K562 (cell line): ENCODE data around the gene FIGLA. TPM values are rescaled to one million over a fixed set of nuclear protein-coding genes. Genes with fewer than 3 reads are reported as not detected.
A peak's percentile ranks its signal among the peaks of the same experiment; 100 is the strongest.

ENCODE experiments used
- ATAC-seq: fragments of 200-7000 bp; cut with Tn5 transposase; 3 replicates; pipeline ENCODE4 v1.9.1; 2020; ENCODE audit warnings: moderate library complexity
- BruUV-seq: library from RNA; stranded (reverse); fragments of 400-500 nt; replicated peaks from 2 replicates; lab custom pipeline; 2021; lab: Mats Ljungman, UMichigan
- CTCF ChIA-PET: fragments of 300-600 bp; formaldehyde crosslinking; extraction: SDS; loops from one replicate; lab custom pipeline; 2021; ENCODE audit warnings: low intra/inter-chr PET ratio; lab: Yijun Ruan, JAX
- POLR2A ChIA-PET: fragments of 300-600, 350-650 bp; sonication (Branson Sonifier 250); formaldehyde crosslinking; extraction: SDS; loops from one replicate; lab custom pipeline; 2021; ENCODE audit warnings: antibody characterized with exemption, inconsistent platforms; lab: Yijun Ruan, JAX
- DNase-seq, 4 experiments: peaks; one replicate each; pipeline versions ENCODE4 v3.0.0 to v3.0.0-alpha.2; 2011 to 2018; ENCODE audit warnings: low spot score in 3 of 4, mixed read lengths in 3 of 4; ENCODE audit errors: extremely low read depth in 1 of 4
- FAIRE-seq: peaks from 2 replicates; lab custom pipeline; 2011; peaks lifted over from hg19 to GRCh38; lab: Jason Lieb, UNC
- H2AFZ ChIP-seq: 2 replicates; pipeline ENCODE4 v1.6.0; 2011; ENCODE audit warnings: low read depth, low read length, control low read depth, inconsistent platforms
- H3K27ac ChIP-seq: fragments of 200-600 bp; 3 replicates; pipeline ENCODE4 v1.8.0; 2011; ENCODE audit warnings: low read depth, mild to moderate bottlenecking, control low read depth, inconsistent platforms, low read length, moderate library complexity, mixed read lengths; ENCODE audit errors: extremely low read depth
- H3K27me3 ChIP-seq, 2 experiments: fragments of 300-600 bp in 1 of 2; 2 replicates in 1 of 2; 3 replicates in 1 of 2; pipeline versions ENCODE4 v1.6.0 to v1.8.0; 2011; ENCODE audit warnings: inconsistent platforms in 2 of 2, low read length in 2 of 2, mild to moderate bottlenecking in 1 of 2, mixed read lengths in 1 of 2, moderate library complexity in 1 of 2; ENCODE audit not compliant: control insufficient read depth in 2 of 2, insufficient read depth in 2 of 2
- H3K36me3 ChIP-seq: fragments of 300-600 bp; 3 replicates; pipeline ENCODE4 v1.8.0; 2011; ENCODE audit warnings: mild to moderate bottlenecking, low read length, inconsistent platforms; ENCODE audit not compliant: control insufficient read depth, insufficient read depth
- H3K4me1 ChIP-seq, 2 experiments: fragments of 200-600 bp in 1 of 2; replicated peaks in 1 of 2; 2 replicates in 1 of 2; 3 replicates in 1 of 2; pipeline versions ENCODE4 v1.5.1 to v1.8.0; 2011; ENCODE audit warnings: inconsistent platforms in 2 of 2, low read length in 2 of 2, mild to moderate bottlenecking in 1 of 2, mixed read lengths in 1 of 2, moderate library complexity in 1 of 2; ENCODE audit not compliant: control insufficient read depth in 2 of 2, insufficient read depth in 2 of 2
- H3K4me2 ChIP-seq: 2 replicates; pipeline ENCODE4 v1.6.1; 2011; ENCODE audit warnings: low read length, control low read depth, inconsistent platforms, mixed read lengths; ENCODE audit not compliant: insufficient read depth
- H3K4me3 ChIP-seq: fragments of 200-600 bp; sonication (generic), shearing (Covaris generic); 2 replicates; pipeline ENCODE4 v1.5.1; 2016; ENCODE audit warnings: control low read depth, inconsistent platforms
- H3K79me2 ChIP-seq: fragments of 200-600 bp; 3 replicates; pipeline ENCODE4 v1.8.0; 2011; ENCODE audit warnings: low read length, inconsistent platforms; ENCODE audit not compliant: control insufficient read depth, insufficient read depth
- H3K9ac ChIP-seq, 2 experiments: 2 replicates each; pipeline versions ENCODE4 v1.6.0 to v1.6.1; 2011; ENCODE audit warnings: low read depth in 2 of 2, low read length in 2 of 2, control low read depth in 1 of 2, inconsistent platforms in 1 of 2, mild to moderate bottlenecking in 1 of 2, mixed read lengths in 1 of 2; ENCODE audit not compliant: insufficient read depth in 1 of 2
- H3K9me1 ChIP-seq: one replicate; pipeline ENCODE4 v1.6.0; 2011; ENCODE audit warnings: inconsistent platforms, mild to moderate bottlenecking, low read length, moderate library complexity; ENCODE audit not compliant: control insufficient read depth, insufficient read depth
- H3K9me3 ChIP-seq: replicated peaks from 2 replicates; pipeline ENCODE4 v1.5.1; 2011; ENCODE audit warnings: low read depth, low read length, inconsistent platforms; ENCODE audit not compliant: control insufficient read depth, insufficient read depth
- H4K20me1 ChIP-seq: replicated peaks from 2 replicates; pipeline ENCODE4 v1.6.1; 2011; ENCODE audit warnings: low read length, inconsistent platforms, mixed read lengths; ENCODE audit not compliant: control insufficient read depth, insufficient read depth
- CCAR2 ChIP-seq: fragments of 200-400 bp; formaldehyde crosslinking; IDR thresholded peaks from 2 replicates; pipeline ENCODE4 v1.6.1; 2017; ENCODE audit warnings: mild to moderate bottlenecking, low read depth, low read length
- ESRRA ChIP-seq: fragments of 450-650 bp; IDR thresholded peaks from 2 replicates; pipeline ENCODE4 v1.6.1; 2014; ENCODE audit warnings: low read depth, mild to moderate bottlenecking, moderate library complexity, borderline replicate concordance
- GMEB1 ChIP-seq: fragments of 250-450 bp; sonication (Bioruptor Pico); IDR thresholded peaks from 2 replicates; pipeline ENCODE4 v1.4.0; 2020; ENCODE audit warnings: mild to moderate bottlenecking
- HDAC6 ChIP-seq: IDR thresholded peaks from 2 replicates; pipeline ENCODE4 v1.6.1; 2012; ENCODE audit warnings: low read depth, mild to moderate bottlenecking, control low read depth, inconsistent platforms, low read length, moderate library complexity
- HSF4 ChIP-seq: fragments of 250-450 bp; sonication (Bioruptor Pico); IDR thresholded peaks from 2 replicates; pipeline ENCODE4 v2.1.2; 2022; ENCODE audit warnings: mild to moderate bottlenecking, moderate library complexity, borderline replicate concordance
- IRF9 ChIP-seq: fragments of 450-650 bp; IDR thresholded peaks from 2 replicates; pipeline ENCODE4 v1.6.1; 2016; ENCODE audit warnings: missing biosample characterization, missing genetic modification characterization
- MAX ChIP-seq: sonication (generic); formaldehyde crosslinking; IDR thresholded peaks from 2 replicates; pipeline ENCODE4 v1.9.0; 2022; ENCODE audit warnings: mild to moderate bottlenecking, missing genetic modification reagents
- PCBP1 ChIP-seq: fragments of 200-400 bp; formaldehyde crosslinking; IDR thresholded peaks from 2 replicates; pipeline ENCODE4 v1.6.1; 2018; ENCODE audit warnings: mild to moderate bottlenecking, low read depth, low read length; ENCODE audit not compliant: poor library complexity, severe bottlenecking
- PHF8 ChIP-seq: fragments of 200-600 bp; sonication (generic); IDR thresholded peaks from 2 replicates; pipeline ENCODE4 v1.6.1; 2012; ENCODE audit warnings: mixed run types, mild to moderate bottlenecking, inconsistent platforms, low read length, moderate library complexity, borderline replicate concordance
- POU5F1 ChIP-seq: fragments of 150-350 bp; IDR thresholded peaks from 2 replicates; pipeline ENCODE4 v1.6.1; 2014; ENCODE audit warnings: borderline replicate concordance, low read length, low read depth, mild to moderate bottlenecking; ENCODE audit not compliant: partially characterized antibody
- RBM15 ChIP-seq: fragments of 200-400 bp; formaldehyde crosslinking; IDR thresholded peaks from 2 replicates; pipeline ENCODE4 v1.6.1; 2018; ENCODE audit warnings: mild to moderate bottlenecking, low read length, moderate library complexity; ENCODE audit not compliant: insufficient read depth
- SIN3B ChIP-seq: fragments of 450-650 bp; IDR thresholded peaks from 2 replicates; pipeline ENCODE4 v1.6.1; 2017; ENCODE audit warnings: low read depth, mild to moderate bottlenecking, moderate library complexity
- SMARCA4 ChIP-seq: fragments of 450-650 bp; IDR thresholded peaks from 2 replicates; pipeline ENCODE4 v1.6.1; 2016
- SNRNP70 ChIP-seq: fragments of 200-400 bp; formaldehyde crosslinking; optimal IDR thresholded peaks from 2 replicates; pipeline ENCODE3; 2017; ENCODE audit warnings: low read depth, low read length
- ZNF445 ChIP-seq: fragments of 250-450 bp; sonication (Bioruptor Pico); IDR thresholded peaks from 2 replicates; pipeline ENCODE4 v1.4.0; 2020; ENCODE audit warnings: low read depth, mild to moderate bottlenecking, moderate library complexity
- ZNF57 ChIP-seq: fragments of 450-650 bp; formaldehyde crosslinking; IDR thresholded peaks from 2 replicates; pipeline ENCODE4 v1.4.0; 2020; ENCODE audit warnings: mild to moderate bottlenecking, moderate library complexity
- ZZZ3 ChIP-seq: fragments of 450-650 bp; IDR thresholded peaks from 2 replicates; pipeline ENCODE4 v1.6.1; 2016; ENCODE audit warnings: antibody characterized with exemption, mild to moderate bottlenecking, moderate library complexity
- WGBS: fragments of 100-300 bp; shearing (Covaris generic); methylation state at CpG from one replicate; pipeline ENCODE4 v1.1.6; 2016; ENCODE audit warnings: low coverage, mixed read lengths; ENCODE audit not compliant: insufficient coverage; ENCODE audit errors: missing lambda C conversion rate; 5-methylcytosine and 5-hydroxymethylcytosine counted together
- in situ Hi-C: fragments of 300-500 bp; cut with MboI; formaldehyde crosslinking; loops from 4 replicates; pipeline ENCODE4 v1.15.0; 2018; ENCODE audit warnings: inconsistent platforms, mixed read lengths
- intact Hi-C: fragments of 100-400 bp; cut with micrococcal nuclease; formaldehyde crosslinking; loops from 2 replicates; pipeline ENCODE4 v1.14.2; 2022
- polyA plus RNA-seq, 8 experiments: library from polyadenylated mRNA; depleted of rRNA in 4 of 8; stranded (reverse) in 5 of 8; unstranded in 3 of 8; fragments of >200 nt; fragmentation: Nextera tagmentation in 2 of 8; fragmentation: Illumina TruSeq in 1 of 8; extraction: Ambion mirVana in 2 of 8; extraction: Trizol in 1 of 8; gene quantifications; 2 replicates each; pipeline versions ENCODE4 v1.2.1 to v1.2.3, GENCODE V29; 2011 to 2014; ENCODE audit warnings: inconsistent platforms in 1 of 8, missing spikeins in 1 of 8
- total RNA-seq, 7 experiments: library from RNA; depleted of rRNA in 6 of 7; stranded (reverse); fragments of >200 nt in 6 of 7; fragmentation: Illumina TruSeq in 2 of 7; extraction: Trizol in 2 of 7; gene quantifications; 2 replicates each; pipeline versions ENCODE4 v1.2.1 to v1.2.3, GENCODE V29; 2011 to 2021; ENCODE audit warnings: low replicate concordance in 1 of 7

The FIGLA gene
- total and polyA plus RNA-seq, 9 of the 15 experiments (the other 6 are each of a cell fraction or from before 2014, with no cell fraction given), result not detected

GRCh38 chr2:70796262-70796661, 5.8 kb upstream of the FIGLA start:
- TF ChIP-seq CCAR2, result no peak
- no peak for TF ChIP-seq GMEB1 (CRISPR knock-in tag)
- TF ChIP-seq SMARCA4, result no peak
- no peak for TF ChIP-seq PCBP1
- no peak for TF ChIP-seq HDAC6
- no peak for TF ChIP-seq ZNF57
- no peak for TF ChIP-seq HSF4 (CRISPR knock-in tag)
- no peak for TF ChIP-seq SNRNP70
- no peak for TF ChIP-seq ZZZ3
- TF ChIP-seq ESRRA, result no peak
- TF ChIP-seq PHF8, result no peak
- no peak for TF ChIP-seq ZNF445
- TF ChIP-seq SIN3B, result no peak
- TF ChIP-seq RBM15, result no peak
- no peak for TF ChIP-seq MAX (CRISPR knock-in tag)
- no peak for TF ChIP-seq IRF9 (tag)
- TF ChIP-seq POU5F1, result no peak
- H3K79me2 ChIP-seq, result no peaks in the 10 kb centered on the region
- no peak overlapping the region for H3K27ac ChIP-seq
- ATAC-seq (peak; percentile 42; the same call in 2 of the 3 replicates), DNase-seq (peak in 2 of 4 experiments; percentile 31 to 36), FAIRE-seq (no peak)
- intact Hi-C loops, result no loop called here
- in situ Hi-C loops, result loop anchor here (25.0 kb wide), 1 partner anchor 484 kb away; the partner anchor contains the start of gene FAM136A
- no peaks in the 10 kb centered on the region for H3K9me3 ChIP-seq
- H2AFZ ChIP-seq, result no peak overlapping the region
- H4K20me1 ChIP-seq, result no peaks in the 10 kb centered on the region
- no peak overlapping the region for H3K4me3 ChIP-seq
- 6% methylated on average over 1 of the region's 1 CpG for WGBS
- CTCF ChIA-PET, result no interaction called here
- peaks cover 2 to 6% of the 10 kb centered on the region in 2 experiments; a peak in 2 of 5 replicates for H3K4me1 ChIP-seq
- peaks cover 7 to 13% of the 10 kb centered on the region in 2 experiments for H3K27me3 ChIP-seq
- H3K9ac ChIP-seq, result no peak overlapping the region
- POLR2A ChIA-PET, result interaction anchor here (0.6 kb wide), 1 partner anchor 835 kb away, joined by 3 read pairs; the partner anchor contains the start of gene ASPRV1
- no peak overlapping the region for H3K4me2 ChIP-seq
- no peaks in the 10 kb centered on the region for H3K36me3 ChIP-seq
- BruUV-seq, result no TSS peak
- no peaks in the 10 kb centered on the region for H3K9me1 ChIP-seq
